HG02885 (cell line): Measurements from ENCODE around the gene ASB16.

Experiments
- ATAC-seq: cut with Tn5 transposase; IDR thresholded peaks from one replicate; pipeline ENCODE4 v1.9.1; 2021; ENCODE audit warnings: mild to moderate bottlenecking; ENCODE audit not compliant: unreplicated experiment, poor library complexity

The ASB16 gene

DNA sequence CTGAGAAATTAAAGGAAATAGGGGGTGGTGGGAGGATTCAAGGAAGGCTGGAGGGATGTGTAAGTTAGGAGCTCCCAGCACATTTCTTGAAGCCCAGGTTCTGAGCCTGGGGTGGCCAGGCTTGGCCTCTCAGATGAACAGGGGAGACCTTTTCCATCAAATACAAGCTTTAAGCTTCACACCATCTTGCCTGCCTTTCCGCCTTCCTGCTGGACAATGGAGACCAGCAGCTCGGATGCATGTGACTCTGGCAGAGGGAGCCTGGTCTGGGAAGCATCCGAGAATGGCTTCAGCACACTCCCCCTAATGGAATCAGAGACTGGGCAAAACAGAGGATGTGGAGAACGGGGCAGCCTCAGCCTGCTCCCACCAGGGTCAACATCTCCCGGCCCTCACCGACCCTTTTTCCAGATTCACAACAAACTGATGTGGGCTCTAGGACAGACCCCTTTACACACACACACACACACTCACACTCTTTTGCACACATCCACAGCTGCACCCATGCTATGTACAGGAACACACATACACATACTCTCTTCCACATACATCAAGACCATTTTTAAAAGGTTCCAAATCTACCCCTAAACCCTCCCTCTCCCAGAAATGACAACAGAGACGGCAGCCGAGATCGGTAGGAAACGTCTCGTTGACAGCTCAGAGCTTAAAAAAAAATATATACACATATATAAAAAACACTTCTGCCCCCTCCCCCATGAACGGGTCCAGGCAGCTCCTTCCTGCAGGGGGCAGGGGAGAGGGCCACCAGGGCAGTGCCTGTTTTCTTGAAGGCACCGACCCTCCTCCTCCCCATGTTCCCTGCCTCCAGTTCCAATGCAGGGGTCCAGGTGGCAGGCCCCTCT, 35.7 kb downstream of the ASB16 start:
- no peak for ATAC-seq

DNA sequence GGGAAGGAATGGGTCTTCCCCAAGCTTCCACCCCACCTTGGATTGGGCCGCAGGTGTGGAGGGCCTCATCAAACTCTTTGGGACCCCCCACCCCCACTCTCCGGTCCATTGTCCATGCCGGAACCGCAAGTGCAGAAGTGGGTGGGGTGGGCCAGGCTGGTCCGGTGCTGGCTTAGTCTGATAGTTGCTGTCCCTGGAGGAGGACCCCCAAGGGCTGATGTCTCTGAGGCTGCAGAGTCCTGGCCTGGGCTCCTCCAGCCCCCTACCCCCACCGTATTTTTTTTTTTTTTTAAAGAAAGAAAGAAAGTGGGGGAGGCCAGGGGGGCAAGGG, 36.3 kb downstream of the ASB16 start:
- no peak for ATAC-seq

- ATAC-seq = no peak
Observed at GRCh38 chr17:44207319-44207718, 36.8 kb downstream of the ASB16 start.

- ATAC-seq = no peak
Observed at GRCh38 chr17:44207743-44208142, 37.2 kb downstream of the ASB16 start.

DNA sequence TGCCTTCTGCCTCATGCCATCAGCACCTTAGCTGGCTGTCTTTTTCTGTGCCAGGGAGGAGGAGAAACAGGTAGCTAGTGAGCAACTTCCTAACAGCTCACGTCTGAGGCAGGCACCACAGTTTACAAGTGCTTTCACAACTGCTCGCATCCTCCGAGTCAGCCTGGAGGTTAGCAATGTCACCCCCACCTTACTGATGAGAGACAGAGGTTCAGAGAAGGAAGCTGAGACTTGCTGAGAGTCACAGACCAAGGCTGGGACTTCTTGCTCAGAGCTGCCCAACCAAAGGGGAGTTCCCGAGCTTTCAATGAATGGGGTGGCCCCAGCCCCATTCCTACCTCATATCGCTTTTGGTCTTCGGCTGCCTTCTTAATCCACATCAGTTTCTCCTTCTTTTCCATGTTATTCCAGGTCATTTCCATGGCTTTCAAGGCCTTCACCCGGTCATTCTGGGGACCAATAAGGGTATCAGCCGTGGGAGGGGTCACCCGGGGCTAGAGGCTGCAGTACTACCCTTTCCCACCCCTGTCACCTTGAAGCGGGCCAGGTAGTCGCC, 39.4 kb downstream of the ASB16 start:
- no peak for ATAC-seq

- ATAC-seq = peak; percentile 86
Observed at GRCh38 chr17:44210342-44211192, 40.1 kb downstream of the ASB16 start.

DNA sequence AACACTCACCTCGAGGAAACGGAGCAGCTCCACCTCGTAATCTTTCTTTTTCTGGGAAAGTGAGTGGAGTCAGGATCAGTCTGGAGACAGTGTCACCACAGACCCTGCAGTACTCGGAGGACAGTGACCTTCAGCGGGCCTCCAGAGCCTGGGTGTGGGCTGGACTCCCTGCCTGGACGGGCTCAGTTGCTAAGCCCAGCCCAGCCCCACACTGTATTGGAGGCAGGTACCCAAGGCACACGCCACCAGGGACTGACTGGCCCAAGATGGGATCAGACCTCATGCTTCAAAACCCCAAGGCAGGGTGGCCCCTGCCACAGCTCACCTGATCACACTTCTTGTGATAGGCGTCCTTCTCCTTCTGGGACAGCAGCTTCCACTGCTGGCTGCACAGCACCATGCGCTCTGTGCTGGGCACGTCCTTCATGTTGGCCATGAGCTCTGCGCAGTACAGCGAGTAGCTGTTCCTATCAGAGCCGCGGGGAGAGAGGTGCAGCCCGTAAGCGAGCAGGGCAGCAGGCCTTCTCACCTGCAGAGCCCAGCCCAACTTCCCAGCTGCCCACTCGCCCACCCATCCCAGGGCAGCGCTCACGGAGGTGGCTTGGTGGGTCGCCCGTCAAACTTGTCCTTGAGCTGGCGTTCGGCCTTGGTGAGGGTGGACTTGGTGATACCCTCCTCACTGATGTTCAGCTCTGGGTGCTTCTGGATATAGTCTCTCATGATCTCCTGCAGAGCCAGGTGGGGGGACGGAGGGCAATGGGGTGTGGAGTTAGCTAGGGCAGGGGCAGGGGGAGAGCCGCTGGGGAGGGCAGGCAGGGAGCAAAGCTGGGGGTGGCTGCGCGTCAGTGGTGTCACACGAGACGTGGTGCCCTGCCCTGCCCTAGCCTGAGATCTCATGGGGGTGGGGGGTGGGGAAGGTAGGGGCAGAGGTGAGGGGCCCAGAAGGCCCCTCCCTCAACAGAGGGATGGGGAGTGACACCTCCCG, 41.1 kb downstream of the ASB16 start:
- no peak for ATAC-seq

- no peak for ATAC-seq
Observed at GRCh38 chr17:44212507-44213402, 42.3 kb downstream of the ASB16 start.

GRCh38 chr17:44213403-44214229, 43.1 kb downstream of the ASB16 start:
- no peak for ATAC-seq

DNA sequence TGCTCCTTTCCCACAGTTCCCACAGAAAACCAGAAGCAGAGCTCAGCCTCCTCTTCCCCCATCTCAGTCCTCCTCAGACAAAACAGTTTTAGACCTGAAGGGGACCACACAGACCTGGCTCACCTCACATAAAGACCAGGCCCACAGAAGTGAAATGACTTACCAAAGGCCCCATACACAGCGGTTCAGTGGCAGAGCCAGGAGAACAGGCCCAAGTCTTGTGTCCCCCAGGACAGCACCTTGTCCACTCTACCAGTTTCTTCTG, 43.7 kb downstream of the ASB16 start:
- ATAC-seq = no peak

DNA sequence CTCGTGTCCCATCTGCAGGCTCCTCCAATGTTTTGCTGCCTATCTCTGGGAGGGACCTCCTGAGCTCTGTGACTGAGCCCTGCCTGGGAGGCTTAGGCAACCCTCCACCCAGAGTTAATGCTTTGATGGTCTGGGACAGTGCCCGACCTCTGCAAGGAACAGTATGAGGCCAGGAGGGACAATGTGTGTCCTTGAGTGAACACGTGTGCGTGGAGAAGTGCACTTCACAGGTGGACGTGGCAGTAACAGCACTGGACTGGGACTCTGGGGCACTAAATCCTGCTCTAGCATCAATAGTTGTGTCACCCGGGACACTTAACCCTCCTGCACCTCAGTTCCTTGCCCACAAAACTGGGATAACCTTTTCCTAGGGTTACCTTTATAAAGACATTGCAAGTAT, 44.4 kb downstream of the ASB16 start:
- ATAC-seq = no peak

- no peak for ATAC-seq
Observed at GRCh38 chr17:44216173-44216572, 45.7 kb downstream of the ASB16 start.

- no peak for ATAC-seq
Observed at GRCh38 chr17:44216694-44217093, 46.2 kb downstream of the ASB16 start.

DNA sequence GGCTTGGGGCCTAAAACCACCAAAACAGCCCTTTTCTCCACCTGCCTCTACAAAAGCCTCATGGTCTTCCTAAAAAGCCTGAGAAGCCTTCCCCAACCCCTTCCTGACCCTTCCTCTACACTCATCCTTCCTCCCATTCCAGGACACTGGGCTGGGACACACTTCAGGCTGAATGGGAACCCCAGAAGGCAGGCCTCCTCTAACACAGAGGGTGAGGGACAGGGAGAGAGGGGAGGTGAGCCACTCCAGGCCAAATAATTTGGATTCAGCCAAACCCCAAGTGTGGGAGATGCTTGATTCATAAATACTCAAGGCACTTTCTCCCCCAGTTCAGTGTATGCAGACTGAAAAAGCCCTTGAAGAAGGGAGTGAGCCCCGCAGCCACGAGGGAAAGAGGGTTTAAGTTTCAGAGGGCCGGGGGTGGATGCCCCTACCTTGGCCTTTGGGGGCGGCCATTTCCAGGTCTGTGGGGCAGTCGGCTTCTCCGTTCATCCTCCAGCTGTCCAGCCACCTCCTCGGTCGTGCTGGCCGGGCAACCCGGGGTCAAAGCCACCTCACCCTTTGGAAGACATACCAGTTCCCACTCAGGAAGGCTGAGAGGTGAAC, 47.3 kb downstream of the ASB16 start:
- ATAC-seq = no peak

- peak; percentile 42 for ATAC-seq
Observed at GRCh38 chr17:44218344-44219107, 48.0 kb downstream of the ASB16 start.

GRCh38 chr17:44219108-44219615, 48.7 kb downstream of the ASB16 start:
- ATAC-seq = peak; percentile 47

- ATAC-seq = peak; percentile 6
Observed at GRCh38 chr17:44219616-44220212, 49.2 kb downstream of the ASB16 start, which contains the start of gene UBTF. TSS of gene UBTF (minus strand) at chr17:44219675. CDS start at chr17:44218229, 1,446 bp downstream.
